Bronchial epithelial cell (primary cell): ENCODE measurements around the gene HNF4A. TPM values are rescaled to one million over a fixed set of nuclear protein-coding genes. Genes with fewer than 3 reads are reported as not detected.

Experiments used
- DNase-seq: peaks from one replicate; pipeline ENCODE4 v3.0.0-alpha.2; 2010; ENCODE audit warnings: low read depth
- FAIRE-seq: peaks from 2 replicates; lab custom pipeline; 2011; peaks lifted over from hg19 to GRCh38; lab: Jason Lieb, UNC
- H3K27me3 ChIP-seq: 2 replicates; pipeline ENCODE4 v1.5.1; 2011; ENCODE audit warnings: low read length; ENCODE audit not compliant: control insufficient read depth, insufficient read depth
- H3K36me3 ChIP-seq: 2 replicates; pipeline ENCODE4 v1.5.1; 2011; ENCODE audit warnings: low read length; ENCODE audit not compliant: control insufficient read depth, insufficient read depth
- H3K4me3 ChIP-seq: 2 replicates; pipeline ENCODE4 v1.5.1; 2011; ENCODE audit warnings: mild to moderate bottlenecking, low read depth, low read length, control low read depth
- total RNA-seq: library from RNA; depleted of rRNA; stranded (reverse); fragments of >200 nt; gene quantifications from 2 replicates; pipeline ENCODE4 v1.2.1, GENCODE V29; 2014
- TF ChIP-seq, protein P1 (sequence below): IDR thresholded peaks from 2 replicates; pipeline ENCODE4 v1.5.1; 2011; ENCODE audit warnings: mild to moderate bottlenecking, moderate library complexity, low read length, control low read depth, inconsistent platforms; ENCODE audit not compliant: insufficient read depth, severe bottlenecking

HNF4A gene
- total RNA-seq, 1 donor from 2014 or later, result not detected

DNA sequence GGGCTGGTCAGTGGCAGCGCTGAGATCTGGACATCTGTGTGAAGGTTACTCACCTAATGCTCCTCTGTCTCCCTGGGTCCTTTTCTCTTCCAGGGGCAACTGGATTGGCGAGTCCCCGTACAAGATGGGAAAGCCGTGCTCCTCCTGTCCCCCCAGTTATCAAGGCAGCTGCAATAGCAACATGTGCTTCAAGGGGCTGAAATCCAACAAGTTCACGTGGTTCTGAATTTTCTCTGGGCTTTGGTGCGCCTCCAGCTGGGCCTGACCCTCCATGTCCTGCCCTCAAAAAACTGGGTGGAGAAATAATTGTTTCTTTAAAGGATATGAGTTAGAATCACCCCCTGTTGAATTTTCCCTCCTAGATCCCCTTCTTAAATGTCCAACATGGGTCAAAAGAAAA is 4.9 kb upstream of the HNF4A start:
- FAIRE-seq (no peak), DNase-seq (no peak)
- TF ChIP-seq, protein P1, sequence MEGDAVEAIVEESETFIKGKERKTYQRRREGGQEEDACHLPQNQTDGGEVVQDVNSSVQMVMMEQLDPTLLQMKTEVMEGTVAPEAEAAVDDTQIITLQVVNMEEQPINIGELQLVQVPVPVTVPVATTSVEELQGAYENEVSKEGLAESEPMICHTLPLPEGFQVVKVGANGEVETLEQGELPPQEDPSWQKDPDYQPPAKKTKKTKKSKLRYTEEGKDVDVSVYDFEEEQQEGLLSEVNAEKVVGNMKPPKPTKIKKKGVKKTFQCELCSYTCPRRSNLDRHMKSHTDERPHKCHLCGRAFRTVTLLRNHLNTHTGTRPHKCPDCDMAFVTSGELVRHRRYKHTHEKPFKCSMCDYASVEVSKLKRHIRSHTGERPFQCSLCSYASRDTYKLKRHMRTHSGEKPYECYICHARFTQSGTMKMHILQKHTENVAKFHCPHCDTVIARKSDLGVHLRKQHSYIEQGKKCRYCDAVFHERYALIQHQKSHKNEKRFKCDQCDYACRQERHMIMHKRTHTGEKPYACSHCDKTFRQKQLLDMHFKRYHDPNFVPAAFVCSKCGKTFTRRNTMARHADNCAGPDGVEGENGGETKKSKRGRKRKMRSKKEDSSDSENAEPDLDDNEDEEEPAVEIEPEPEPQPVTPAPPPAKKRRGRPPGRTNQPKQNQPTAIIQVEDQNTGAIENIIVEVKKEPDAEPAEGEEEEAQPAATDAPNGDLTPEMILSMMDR, result no peak
- Histone ChIP-seq H3K4me3 (no peak overlapping the region), H3K27me3 (no peaks in the 10 kb centered on the region), H3K36me3 (no peaks in the 10 kb centered on the region)

DNA sequence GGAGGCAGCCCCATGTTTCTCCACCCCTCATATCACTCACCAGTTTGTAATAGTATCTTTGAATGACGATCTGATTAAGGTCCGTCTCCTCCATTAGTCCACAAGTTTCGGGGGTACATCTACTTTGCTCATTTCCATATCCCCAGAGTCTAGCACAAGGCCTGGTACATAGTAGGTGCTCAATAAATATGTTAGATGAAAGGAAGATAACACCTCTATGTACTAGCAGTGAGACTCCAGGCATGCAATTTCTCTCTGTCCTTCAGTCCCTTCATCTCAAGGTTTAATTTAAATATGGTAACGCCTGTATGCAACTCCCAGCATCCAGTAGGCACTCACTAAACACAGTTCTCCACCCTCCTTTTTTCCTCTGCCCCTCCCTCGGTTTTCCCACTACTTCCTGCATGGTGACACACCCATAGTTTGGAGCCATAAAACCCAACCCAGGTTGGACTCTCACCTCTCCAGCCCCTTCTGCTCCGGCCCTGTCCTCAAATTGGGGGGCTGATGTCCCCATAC is 461 bp upstream of the HNF4A start:
- H3K4me3 ChIP-seq, result no peak overlapping the region
- peaks cover 12% of the 10 kb centered on the region for H3K27me3 ChIP-seq
- DNase-seq (no peak), FAIRE-seq (no peak)
- no peaks in the 10 kb centered on the region for H3K36me3 ChIP-seq
- TF ChIP-seq, protein P1, result no peak

DNA sequence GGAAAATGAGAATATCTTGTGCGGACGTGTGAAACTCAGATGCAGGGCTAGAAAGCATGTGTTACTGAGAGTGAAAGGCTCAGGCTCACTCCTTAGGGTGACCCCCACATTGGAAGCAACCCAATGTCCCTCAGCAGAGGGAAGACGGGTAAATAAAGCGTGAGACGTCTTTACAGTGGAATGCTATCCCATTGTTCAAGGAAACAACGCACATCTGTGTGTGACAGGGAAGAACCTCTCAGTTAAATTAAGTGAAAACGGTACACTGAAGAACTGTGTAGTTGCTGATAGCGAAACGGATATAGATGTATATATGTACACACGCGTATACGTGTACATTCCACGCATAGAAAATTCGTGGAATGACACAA is 839 bp downstream of the HNF4A start:
- no peak for FAIRE-seq
- TF ChIP-seq, protein P1, result no peak
- H3K27me3 ChIP-seq, result peaks cover 12% of the 10 kb centered on the region

DNA sequence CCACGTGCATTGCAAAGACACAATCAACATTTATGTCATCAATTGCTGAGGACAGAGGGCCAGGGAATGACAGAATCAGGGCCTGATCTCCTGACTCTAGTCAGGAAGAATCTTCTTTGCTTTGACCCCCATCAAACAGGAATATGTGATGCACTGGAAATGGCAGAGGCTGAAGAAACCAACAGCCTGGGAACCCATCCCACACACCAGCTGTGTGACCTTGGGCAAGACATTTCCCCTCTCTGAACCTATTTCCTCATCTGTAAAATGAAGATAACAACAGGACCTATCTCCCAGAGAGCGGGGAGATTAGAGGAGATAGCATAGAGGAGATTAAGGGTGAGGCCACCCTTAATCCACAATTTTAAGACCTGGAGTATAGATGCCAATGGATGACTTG is 1.5 kb downstream of the HNF4A start:
- DNase-seq (no peak), FAIRE-seq (no peak)
- TF ChIP-seq, protein P1, result no peak
- H3K27me3 ChIP-seq, result peaks cover 12% of the 10 kb centered on the region
- H3K4me3 ChIP-seq, result no peak overlapping the region
- no peaks in the 10 kb centered on the region for H3K36me3 ChIP-seq

More for the DNA sequence above, 839 bp downstream of the HNF4A start:
- H3K4me3 ChIP-seq, result no peak overlapping the region
- no peaks in the 10 kb centered on the region for H3K36me3 ChIP-seq
- no peak for DNase-seq

DNA sequence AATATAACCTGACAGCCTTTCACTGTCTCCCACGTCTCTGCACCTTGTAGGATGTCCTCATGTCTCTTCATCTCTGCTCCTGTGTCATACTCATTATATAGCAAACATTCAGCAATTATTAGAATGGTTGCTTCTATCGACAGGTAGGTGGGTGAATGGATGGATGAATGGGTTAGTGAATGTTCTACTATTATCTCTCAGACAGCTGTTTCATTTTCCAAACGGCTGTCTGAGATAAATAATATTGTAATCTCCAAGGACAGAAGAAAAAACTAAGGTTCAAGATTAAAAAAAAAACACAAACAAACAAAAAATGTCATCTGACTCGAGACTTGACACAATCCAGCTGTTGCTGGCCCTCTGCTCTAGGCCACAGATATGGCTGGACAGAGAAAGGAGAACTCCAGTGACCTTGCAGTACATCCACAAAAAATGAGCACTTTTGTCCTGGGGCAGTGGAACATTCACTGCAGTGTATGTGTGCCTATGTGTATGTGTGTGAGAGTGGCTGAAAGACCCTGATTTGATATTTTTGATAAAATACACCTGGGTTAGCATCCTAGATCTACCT is 2.1 kb downstream of the HNF4A start:
- TF ChIP-seq, protein P1, result no peak
- Histone ChIP-seq H3K36me3 (no peaks in the 10 kb centered on the region), H3K27me3 (peaks cover 12% of the 10 kb centered on the region), H3K4me3 (no peak overlapping the region)
- FAIRE-seq (no peak), DNase-seq (no peak)

DNA sequence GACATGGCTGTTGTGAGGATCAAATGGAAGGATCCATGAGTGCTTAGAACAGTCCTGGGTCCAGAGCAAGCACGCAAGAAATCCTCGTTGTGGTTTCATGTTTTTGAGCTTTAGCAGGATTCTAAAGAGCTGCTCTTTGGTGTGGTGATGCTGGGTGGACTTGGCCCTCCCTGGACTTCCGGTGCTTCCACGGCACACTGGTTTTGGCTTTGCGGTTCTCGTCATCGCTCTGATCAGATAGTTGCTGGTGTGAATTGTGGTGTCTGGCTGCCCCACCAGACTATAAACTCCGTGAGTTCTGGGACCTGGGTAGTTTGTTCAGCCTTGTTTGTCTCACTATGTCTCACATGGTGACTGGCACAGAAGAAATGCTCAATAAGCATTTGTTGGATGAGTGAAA is 3.3 kb downstream of the HNF4A start:
- TF ChIP-seq, protein P1, result no peak
- FAIRE-seq (no peak), DNase-seq (no peak)
- H3K4me3 ChIP-seq, result no peak overlapping the region
- peaks cover 12% of the 10 kb centered on the region for H3K27me3 ChIP-seq
- H3K36me3 ChIP-seq, result no peaks in the 10 kb centered on the region
